Measurements from ENCODE around the gene CDCP2. TPM values are rescaled to one million over a fixed set of nuclear protein-coding genes. Genes with fewer than 3 reads are reported as not detected.

The CDCP2 gene
- polyA plus RNA-seq, 2 of the 4 experiments (the other 2 are of a cell fraction): not detected

DNA sequence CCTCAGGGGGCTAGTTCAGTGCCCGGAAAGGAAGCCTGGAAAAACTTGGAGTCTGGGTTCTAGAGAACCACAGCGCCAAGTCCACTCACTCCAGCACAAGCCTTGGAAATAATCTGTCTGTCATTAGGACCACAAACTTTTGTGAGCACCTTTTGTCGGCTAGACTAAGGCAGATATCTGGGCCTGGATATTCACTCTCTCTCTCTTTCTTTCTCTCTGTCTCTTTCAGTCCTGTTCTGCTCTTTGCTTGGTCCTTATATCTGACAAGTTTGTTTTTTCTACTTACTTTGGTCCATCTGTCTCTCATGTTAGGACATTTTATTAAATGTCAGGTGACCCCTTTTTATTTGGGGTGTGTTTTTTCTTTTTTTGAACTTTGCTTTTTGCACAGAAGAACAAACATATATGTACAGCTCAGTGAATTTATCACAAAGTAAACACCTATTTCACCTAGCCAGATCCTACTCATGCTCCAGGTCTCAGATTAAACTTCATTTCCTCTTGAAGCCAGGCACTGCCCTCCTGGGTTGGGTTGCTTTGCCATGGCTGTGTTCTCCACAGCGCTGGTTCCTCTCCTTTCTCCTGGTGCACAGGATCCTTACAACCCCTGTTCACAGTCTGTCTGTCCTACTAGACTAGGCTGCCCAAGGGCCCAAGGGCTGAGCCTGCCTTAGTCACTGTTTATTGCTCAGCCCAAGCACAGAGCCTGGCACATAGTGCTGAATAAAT lies 58.6 kb downstream of the CDCP2 start:
- DNase-seq (ENCODE audit: low read depth in 1 of 2, low spot score in 1 of 2): no peak
- Histone ChIP-seq H3K9me3 (no peaks in the 10 kb centered on the region), H3K4me3 (no peak overlapping the region), H3K27ac (no peak overlapping the region), H3K4me2 (no peak overlapping the region), H3K4me1 (0 out of 3 replicates have a peak, but pooled peaks cover 3% of the 10 kb centered on the region)
- CTCF ChIA-PET: interaction anchor here (0.7 kb wide), 1 partner anchor 225 kb away, joined by 3 read pairs; no protein-coding TSS in a partner anchor
- no peak for FAIRE-seq
- no peak for ATAC-seq
- POLR2A ChIA-PET: no interaction called here
- TF ChIP-seq ZFP36 (IDR thresholded peaks at IDR 0.05; ENCODE audit: borderline replicate concordance, partially characterized antibody) (no peak), HOXB13 (CRISPR knock-in tag; IDR thresholded peaks at IDR 0.05; ENCODE audit: low read depth) (no peak), HOXB5 (CRISPR knock-in tag; IDR thresholded peaks at IDR 0.05) (no peak), RARB (CRISPR knock-in tag; IDR thresholded peaks at IDR 0.05) (no peak), ZSCAN20 (CRISPR knock-in tag; IDR thresholded peaks at IDR 0.05) (no peak), EP300 (IDR thresholded peaks at IDR 0.05) (no peak), GATA3 (IDR thresholded peaks at IDR 0.05; ENCODE audit: borderline replicate concordance) (no peak)
- WGBS (ENCODE audit: missing lambda C conversion rate): 87% methylated on average over 4 of the region's 4 CpGs

DNA sequence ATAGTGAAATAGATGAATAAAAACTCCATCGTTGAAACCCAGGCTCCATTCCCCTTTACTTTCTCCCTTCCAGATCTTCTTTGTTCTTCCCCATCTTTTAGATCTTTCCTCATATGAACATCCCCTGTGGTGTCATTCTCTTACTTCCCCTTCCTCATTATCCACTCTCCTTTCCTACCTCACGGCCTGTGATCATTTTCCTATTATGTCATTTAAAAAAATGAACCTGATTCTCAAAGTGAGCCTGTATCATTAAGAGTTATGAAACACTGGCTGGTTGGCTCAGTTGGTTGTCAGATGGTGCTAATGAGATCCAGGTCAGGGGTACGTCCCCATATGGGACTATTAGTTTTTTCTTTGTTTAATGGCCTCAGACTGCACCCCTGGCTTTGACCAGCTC lies 61.1 kb downstream of the CDCP2 start:
- TF ChIP-seq NPAS2 (CRISPR knock-in tag; IDR thresholded peaks at IDR 0.05; ENCODE audit: borderline replicate concordance): no peak
- TF ChIP-seq CBX2 (IDR thresholded peaks at IDR 0.05; ENCODE audit: borderline replicate concordance, low read depth): no peak
- TF ChIP-seq RNF2 (IDR thresholded peaks at IDR 0.05; ENCODE audit: borderline replicate concordance, low read depth): no peak
- no peak for TF ChIP-seq MAZ (IDR thresholded peaks at IDR 0.05; ENCODE audit: borderline replicate concordance, low read depth, low read length)
- no peak for TF ChIP-seq TFCP2L1 (CRISPR knock-in tag; IDR thresholded peaks at IDR 0.05)
- no peak for TF ChIP-seq RAD21 (conservative IDR thresholded peaks at IDR 0.05 in 1 of 2, IDR thresholded peaks at IDR 0.05 in 1 of 2)
- no peak for TF ChIP-seq HOXB13 (CRISPR knock-in tag; IDR thresholded peaks at IDR 0.05; ENCODE audit: low read depth)
- TF ChIP-seq FOXS1 (CRISPR knock-in tag; IDR thresholded peaks at IDR 0.05): no peak
- no peak for TF ChIP-seq KDM1A (IDR thresholded peaks at IDR 0.05; ENCODE audit: low read depth)
- no peak for TF ChIP-seq JUN (IDR thresholded peaks at IDR 0.05)
- no peak for TF ChIP-seq FOSL2 (IDR thresholded peaks at IDR 0.05)
- TF ChIP-seq FOSL2 (CRISPR knock-in tag; IDR thresholded peaks at IDR 0.05): no peak
- TF ChIP-seq, protein P1, sequence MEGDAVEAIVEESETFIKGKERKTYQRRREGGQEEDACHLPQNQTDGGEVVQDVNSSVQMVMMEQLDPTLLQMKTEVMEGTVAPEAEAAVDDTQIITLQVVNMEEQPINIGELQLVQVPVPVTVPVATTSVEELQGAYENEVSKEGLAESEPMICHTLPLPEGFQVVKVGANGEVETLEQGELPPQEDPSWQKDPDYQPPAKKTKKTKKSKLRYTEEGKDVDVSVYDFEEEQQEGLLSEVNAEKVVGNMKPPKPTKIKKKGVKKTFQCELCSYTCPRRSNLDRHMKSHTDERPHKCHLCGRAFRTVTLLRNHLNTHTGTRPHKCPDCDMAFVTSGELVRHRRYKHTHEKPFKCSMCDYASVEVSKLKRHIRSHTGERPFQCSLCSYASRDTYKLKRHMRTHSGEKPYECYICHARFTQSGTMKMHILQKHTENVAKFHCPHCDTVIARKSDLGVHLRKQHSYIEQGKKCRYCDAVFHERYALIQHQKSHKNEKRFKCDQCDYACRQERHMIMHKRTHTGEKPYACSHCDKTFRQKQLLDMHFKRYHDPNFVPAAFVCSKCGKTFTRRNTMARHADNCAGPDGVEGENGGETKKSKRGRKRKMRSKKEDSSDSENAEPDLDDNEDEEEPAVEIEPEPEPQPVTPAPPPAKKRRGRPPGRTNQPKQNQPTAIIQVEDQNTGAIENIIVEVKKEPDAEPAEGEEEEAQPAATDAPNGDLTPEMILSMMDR (IDR thresholded peaks at IDR 0.05): no peak
- TF ChIP-seq EHF (CRISPR knock-in tag; IDR thresholded peaks at IDR 0.05): no peak
- TF ChIP-seq POLR2A (IDR thresholded peaks at IDR 0.05; ENCODE audit: low read length): no peak
- CTCF ChIA-PET: no interaction called here
- no peak for FAIRE-seq
- no peak for DNase-seq (ENCODE audit: low read depth in 1 of 2, low spot score in 1 of 2)
- H3K4me1 ChIP-seq: 0 out of 3 replicates have a peak, but pooled peaks cover 3% of the 10 kb centered on the region
- 82% methylated on average over 3 of the region's 3 CpGs for WGBS (ENCODE audit: missing lambda C conversion rate)
- POLR2A ChIA-PET: no interaction called here
- no peak overlapping the region for H3K4me3 ChIP-seq
- H3K9me3 ChIP-seq: no peaks in the 10 kb centered on the region
- no peak overlapping the region for H3K27ac ChIP-seq
- no peak overlapping the region for H3K4me2 ChIP-seq
- ATAC-seq: no peak

DNA sequence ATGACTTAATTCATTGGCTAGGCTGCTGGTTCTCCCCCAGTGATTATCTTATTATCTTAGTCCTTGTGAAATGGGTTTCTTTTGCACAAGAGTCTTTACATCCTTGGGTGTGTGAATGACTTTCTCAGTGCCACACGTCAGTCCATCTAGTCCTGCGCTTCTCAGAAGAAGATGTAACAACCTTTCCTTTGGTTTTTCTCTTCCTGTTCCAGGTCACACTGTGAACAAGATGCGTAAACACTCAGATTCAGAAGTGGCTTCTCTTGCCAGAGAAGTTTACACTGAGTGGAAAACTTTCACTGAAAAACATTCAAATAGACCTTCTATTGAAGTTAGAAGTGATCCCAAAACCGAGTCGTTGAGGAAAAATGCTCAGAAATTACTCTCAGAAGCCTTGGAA lies 64.4 kb downstream of the CDCP2 start:
- Histone ChIP-seq H3K4me1 (no peaks in the 10 kb centered on the region), H3K4me3 (no peak overlapping the region), H3K4me2 (no peak overlapping the region), H3K27ac (no peak overlapping the region), H3K9me3 (no peaks in the 10 kb centered on the region)
- CTCF ChIA-PET: no interaction called here
- FAIRE-seq (no peak), DNase-seq (ENCODE audit: low read depth in 1 of 2, low spot score in 1 of 2) (no peak), ATAC-seq (no peak)
- TF ChIP-seq EP300 (IDR thresholded peaks at IDR 0.05) (no peak), TFCP2L1 (CRISPR knock-in tag; IDR thresholded peaks at IDR 0.05) (no peak), ZFP36 (IDR thresholded peaks at IDR 0.05; ENCODE audit: borderline replicate concordance, partially characterized antibody) (no peak), SREBF2 (IDR thresholded peaks at IDR 0.05) (no peak), CBX2 (IDR thresholded peaks at IDR 0.05; ENCODE audit: borderline replicate concordance, low read depth) (no peak)
- TF ChIP-seq, protein P2, sequence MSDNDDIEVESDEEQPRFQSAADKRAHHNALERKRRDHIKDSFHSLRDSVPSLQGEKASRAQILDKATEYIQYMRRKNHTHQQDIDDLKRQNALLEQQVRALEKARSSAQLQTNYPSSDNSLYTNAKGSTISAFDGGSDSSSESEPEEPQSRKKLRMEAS (IDR thresholded peaks at IDR 0.05): no peak
- TF ChIP-seq, protein P3, sequence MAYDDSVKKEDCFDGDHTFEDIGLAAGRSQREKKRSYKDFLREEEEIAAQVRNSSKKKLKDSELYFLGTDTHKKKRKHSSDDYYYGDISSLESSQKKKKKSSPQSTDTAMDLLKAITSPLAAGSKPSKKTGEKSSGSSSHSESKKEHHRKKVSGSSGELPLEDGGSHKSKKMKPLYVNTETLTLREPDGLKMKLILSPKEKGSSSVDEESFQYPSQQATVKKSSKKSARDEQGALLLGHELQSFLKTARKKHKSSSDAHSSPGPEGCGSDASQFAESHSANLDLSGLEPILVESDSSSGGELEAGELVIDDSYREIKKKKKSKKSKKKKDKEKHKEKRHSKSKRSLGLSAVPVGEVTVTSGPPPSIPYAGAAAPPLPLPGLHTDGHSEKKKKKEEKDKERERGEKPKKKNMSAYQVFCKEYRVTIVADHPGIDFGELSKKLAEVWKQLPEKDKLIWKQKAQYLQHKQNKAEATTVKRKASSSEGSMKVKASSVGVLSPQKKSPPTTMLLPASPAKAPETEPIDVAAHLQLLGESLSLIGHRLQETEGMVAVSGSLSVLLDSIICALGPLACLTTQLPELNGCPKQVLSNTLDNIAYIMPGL (CRISPR knock-in tag; IDR thresholded peaks at IDR 0.05; ENCODE audit: borderline replicate concordance): no peak
- WGBS (ENCODE audit: missing lambda C conversion rate): 85% methylated on average over 5 of the region's 5 CpGs
- POLR2A ChIA-PET: no interaction called here

All from A549 (cell line).